NCI-H226 (cell line): Measurements from ENCODE around the gene CCDC24.

ENCODE experiments used
- DNase-seq: peaks from one replicate; pipeline ENCODE4 v3.0.0-alpha.2; 2015

The CCDC24 gene

DNA sequence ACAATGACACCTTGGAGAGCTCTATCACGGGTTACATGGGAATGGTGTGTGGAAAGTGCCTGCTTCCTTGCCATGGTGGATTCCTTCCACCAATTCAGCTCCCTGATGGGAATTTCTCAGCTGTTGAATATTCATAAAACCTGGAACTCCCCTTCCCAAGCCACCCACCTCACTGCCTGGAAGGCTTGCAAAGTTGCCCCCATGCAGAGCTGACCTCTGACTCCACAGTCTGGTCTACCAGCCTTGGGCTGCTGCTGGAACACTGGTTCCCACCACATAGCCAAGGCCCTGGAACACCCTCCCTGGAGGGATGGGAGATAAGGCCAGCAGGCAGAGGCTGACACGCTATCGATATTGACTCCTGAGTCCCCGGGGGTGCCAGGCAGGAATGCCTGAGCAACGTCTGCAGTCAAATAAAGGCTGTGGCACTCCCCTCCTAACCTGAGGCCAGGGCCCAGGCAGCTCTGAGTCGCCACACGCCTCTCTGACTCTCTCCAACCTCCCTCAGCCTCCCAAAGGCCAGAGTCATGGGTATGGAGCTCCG is 8.8 kb downstream of the CCDC24 start:
- peak; percentile 97 for DNase-seq

DNA sequence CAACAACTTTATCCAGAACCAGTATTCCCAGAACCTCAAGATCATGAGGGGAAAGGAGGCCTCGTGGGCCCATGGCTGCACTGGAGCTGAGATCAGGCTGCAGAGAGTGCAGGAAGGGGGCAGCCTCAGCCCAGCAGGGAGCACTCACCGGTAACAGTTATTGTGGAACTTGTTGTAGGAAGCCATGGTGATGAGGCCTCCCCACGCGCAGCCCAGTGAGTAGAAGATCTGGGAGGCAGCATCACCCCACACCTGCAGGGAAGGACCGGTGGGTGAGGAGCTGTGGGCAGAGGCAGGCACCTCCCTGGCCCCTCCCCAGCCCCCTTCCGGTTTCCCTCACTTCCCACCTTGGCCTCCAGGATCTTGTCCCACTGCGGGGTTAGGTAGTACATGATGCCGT is 10.8 kb downstream of the CCDC24 start:
- no peak for DNase-seq

DNA sequence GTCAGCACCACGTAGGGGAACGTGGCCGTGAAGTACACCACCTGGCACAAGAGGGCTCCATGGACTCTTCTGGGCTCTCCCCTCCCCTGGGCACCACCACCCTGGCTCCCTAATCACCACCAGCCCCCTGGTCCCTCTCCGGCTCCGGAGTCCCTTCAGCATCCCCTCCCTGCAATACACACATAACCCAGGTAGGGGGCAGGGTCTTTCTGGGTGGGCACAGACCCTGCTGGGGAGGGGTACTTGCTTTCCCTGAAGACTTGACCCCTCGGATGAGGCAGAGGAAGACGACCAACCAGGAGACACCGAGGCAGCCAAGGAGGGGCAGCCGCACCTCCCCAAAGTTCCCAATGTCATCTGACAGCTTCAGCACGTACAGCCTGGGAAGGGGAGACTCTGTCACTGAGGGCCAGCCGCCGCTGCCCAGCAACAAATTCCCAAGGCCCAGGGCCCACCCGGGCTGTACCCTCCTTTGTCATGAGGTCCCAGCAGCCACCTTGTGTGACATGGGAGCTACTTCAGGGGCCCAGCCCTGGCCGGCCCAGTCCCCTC is 11.3 kb downstream of the CCDC24 start:
- no peak for DNase-seq

DNA sequence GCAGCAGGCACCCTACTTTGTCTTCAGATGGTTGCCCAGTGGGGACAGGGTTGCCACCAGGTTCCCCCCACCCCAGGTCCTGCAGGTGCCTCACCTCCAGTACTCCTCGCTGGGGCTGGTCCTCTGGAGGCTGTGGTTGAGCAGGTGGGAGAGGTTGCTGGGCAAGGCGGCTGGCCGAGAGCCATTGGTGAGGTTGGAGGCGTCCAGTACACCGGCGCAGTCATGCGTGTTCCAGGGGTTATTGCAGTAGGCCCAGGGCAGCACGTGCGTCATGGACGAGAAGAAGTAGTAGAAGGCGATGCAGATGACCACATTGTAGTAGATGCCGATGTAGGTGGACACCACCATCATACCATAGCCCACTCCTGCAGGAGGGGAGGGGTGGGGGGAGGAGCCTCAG is 16.9 kb downstream of the CCDC24 start:
- no peak for DNase-seq

DNA sequence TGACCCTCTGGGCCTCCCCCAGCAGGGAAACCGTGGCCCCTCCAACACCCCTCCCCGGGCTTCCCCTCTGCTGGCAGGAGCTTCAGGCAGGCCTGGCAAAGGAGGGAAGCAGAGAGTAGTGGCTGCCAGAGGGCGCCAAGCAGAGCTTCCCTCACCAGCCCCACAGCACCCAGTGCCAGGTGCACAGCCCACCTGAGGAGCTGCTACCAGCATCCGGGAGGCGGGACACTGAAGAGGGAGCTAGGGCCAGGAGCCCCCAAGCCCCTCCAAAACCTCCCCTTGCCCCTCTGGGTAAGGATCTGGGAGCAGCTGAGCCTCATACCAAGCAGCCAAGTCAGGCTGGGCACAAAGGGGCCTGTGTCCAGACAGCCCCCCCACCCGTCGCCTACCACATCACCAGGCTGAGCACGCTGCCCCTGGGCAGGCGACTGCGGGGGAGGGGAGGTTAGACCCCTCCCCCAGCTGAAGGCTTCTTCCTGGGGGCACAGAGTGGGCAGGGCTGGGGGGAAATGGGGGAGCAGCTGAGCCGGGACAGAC is 19.6 kb downstream of the CCDC24 start:
- no peak for DNase-seq

DNA sequence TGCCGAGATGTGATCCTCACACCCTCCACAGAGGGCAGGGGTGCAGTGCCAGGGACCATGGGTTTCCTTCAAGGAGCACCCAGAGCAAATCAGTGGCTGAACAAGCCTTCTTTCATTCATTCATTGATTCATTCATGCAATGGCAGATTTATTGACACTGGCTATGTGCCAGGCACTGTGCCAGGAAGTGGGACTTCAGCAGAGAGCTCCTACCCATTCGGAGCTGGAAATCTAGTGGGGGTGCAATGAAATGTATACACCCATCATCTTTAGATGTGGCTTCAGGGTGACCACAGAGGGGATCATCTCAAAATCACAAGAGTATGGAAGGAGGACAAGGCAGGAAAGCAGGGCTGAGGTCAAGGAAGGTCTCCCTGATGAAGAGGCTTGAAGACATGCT is 21.0 kb downstream of the CCDC24 start:
- DNase-seq: no peak

DNA sequence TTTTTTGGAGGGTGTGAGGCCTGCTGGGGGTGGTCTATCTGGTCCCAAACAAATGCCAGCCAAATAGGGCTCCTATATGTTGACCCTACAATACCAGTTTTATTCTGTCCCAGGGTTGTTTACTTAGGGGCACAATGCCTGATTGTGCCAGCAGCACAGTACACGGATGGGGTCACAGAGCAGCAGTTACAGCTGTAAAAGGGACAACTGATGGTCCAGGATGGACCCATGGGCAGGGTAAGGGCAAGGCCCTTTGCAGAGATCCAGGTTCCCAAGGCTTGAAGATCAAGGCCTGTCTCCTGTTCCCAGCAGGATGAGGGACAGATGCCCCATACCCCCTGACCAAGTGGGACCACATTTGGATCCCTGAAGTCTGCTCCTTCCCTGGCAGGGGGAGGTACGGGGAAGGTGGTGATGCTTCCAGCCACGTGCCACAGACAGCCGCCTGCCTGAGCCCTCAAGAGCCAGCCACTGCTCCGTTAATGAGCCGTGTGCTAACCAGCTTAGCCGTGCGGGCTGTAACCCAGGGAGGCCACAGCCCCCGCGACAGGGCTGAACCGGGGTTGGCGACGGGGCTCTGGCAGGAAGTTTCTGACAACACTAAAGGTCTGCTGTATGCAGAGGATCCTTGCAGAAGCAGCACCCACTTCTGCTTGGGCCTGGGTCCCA is 21.7 kb downstream of the CCDC24 start:
- no peak for DNase-seq

DNA sequence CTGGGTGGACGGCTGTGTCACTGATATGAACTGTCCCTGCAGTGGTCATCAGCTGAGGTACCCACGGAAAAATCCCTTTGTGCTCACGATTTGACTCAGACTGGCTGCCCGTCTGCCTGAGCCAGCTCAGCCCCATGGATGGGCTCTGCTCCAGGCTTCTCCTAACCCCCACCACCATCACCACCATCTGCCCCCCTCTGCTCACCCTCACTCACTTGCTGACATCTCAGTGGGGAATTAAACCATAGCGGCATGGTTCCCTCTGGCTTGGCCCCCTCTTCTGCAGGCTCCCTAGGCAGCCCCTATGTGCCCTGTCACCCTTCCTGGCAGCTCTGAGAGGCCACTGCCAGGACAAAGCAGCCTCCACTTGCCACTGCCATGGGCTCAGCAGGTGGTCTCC is 22.6 kb downstream of the CCDC24 start:
- no peak for DNase-seq

DNA sequence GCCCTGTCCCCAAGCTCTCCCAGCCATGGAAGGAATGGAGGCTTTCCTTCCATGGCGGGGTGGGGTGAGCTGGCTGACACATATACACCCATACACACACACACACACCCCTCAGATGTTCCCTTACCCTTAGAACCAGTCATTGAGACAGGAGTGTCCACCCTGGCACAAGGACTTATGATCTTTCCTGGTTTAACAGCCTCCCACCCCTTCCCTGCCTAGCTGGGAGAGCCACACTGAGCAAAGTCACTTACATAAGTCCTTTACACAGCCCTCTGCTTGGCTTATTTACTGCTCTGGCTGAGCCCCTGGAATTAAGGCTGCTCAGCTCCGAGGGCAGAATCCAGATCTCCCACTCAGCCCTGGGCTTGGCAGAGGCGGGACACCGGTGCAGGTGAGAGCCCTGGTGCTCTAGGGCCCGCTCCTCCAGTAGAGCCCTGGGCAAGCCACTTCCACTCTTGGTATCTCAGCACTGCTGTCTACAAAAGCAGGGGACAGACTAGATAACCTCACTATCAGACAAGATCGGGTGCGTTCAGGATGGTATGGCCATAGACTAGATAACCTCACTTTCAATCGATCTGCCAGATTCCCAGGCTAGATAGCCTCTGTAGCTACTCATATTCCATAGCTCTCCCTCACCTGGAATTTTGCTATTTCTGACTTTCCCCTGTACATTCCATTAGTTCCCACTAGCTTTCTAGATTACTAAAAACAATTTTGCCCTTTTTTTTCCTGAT is 23.1 kb downstream of the CCDC24 start:
- no peak for DNase-seq

DNA sequence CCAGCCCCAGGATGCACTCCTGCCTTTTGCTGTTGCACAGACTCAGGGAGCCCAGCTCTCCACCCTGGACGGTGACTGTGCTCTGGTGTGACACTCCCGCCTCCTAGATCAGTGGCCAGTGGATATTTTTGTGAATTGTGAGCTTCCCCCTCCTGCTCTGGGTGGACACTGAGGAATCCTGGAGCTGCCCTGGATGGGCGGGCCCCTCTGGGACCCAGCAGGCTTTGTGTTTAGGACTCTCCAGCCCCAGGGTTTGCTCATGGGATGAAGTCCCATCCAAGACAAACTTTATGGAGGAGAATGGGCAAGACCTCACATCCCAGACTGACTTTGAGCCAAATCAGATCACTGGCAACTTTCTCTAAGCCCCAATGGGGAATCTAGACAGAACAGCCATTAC is 23.8 kb downstream of the CCDC24 start:
- no peak for DNase-seq

DNA sequence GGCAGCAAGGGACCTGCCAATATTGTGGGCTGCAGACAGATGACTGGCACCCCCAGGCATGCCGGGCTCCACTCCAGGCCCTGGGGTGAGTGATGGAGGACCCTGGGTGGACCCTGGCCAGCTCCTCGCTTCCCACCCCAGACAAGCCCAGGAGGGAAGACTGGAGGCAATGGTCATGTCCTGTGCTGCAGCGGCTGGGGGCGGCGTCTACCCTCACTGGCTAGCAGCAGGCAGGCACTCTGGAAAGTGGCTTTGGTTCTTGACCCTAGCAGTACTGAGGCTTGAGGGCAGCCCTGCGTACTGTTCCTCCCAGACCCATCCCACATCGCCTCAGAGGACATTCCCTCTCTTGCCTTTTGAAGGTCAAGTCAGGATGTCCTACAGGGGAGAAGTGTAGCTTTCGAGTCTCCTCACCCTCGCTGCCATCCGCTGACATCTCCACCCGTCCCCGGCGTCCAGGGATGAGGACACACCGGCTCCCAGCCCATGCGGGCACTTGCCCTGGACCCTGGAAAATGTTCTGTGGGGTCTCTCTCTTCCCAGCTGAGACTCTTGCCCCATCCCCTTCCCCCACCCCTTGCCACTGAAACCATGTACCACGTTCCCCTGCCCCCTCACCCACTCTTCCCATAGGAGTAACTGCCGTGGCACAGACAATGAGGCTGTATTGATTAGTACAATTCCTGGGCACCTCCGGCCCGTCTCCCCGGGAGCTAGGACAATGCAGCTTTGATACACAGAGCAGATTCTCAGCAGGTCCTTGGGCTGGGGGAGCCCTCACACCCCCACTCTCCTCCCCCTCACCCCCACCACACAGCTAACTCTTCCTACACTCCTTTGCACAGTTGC is 24.9 kb downstream of the CCDC24 start:
- DNase-seq: no peak

DNA sequence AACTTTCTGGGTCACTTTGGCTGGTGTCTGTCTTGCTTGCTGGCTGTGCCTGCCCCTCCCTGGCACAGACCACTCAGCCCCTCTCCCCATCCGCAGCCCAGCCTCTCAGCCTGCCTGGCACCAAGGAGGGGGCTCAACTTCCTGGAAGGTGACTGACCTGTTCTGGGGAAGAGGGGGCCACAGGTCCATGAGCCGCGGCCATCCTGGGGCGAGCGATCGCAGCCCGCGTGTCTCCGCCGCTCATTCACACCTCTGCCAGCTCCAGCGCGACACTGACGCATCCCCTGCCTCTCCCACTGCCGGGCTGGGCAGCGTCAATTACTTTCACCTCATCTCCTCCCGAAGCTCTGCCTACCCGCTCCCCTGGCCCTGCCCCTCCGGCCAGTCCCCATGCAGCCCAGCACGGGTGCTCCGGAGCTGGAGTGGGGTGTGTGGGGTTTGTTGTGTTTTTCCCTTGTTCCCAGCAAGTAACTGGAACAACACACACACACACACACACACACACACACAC is 25.5 kb downstream of the CCDC24 start:
- no peak for DNase-seq

DNA sequence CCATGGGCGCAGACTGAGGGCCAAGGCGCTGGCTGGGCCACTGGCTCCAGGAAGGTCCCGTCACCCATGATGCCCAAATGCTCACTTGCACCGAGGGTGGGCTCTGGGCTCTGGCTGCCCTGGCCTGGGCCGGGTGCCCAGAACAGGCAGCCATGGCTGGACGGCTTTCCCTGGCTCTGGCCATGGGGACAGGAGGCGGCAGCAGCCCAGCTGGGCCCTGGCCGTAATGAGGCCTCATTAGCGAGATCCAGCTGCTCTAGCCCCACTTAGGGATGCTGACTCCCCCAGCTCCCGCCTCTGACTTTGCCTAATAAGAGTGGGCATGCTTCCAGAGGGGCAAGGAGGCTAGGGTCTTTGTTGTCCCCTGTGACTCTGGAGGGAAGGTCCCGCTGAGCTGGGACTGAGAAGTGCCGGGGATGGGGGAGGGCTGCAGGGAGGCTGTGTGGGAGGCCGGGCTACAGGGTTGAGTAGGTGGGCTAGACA is 28.1 kb downstream of the CCDC24 start:
- DNase-seq: no peak

DNA sequence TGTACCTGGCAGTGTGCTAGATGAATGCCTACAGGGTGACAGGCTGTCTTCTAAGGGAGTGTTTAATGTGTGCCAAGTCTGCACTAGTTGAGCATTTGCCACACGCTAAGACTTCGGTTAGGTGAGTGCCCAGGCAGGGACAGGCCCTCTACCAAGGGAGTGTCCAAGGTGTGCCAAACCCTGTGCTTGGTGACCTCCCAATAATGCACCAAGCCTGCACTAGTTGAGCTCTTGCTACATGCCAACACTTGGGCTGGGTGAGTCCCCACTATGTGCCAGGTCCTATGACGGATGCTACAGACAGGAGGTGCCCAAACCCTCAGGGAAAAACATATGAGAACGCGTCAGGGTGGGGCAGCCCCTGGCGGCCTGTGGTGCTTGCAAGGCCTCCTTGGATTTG is 29.1 kb downstream of the CCDC24 start:
- no peak for DNase-seq

DNA sequence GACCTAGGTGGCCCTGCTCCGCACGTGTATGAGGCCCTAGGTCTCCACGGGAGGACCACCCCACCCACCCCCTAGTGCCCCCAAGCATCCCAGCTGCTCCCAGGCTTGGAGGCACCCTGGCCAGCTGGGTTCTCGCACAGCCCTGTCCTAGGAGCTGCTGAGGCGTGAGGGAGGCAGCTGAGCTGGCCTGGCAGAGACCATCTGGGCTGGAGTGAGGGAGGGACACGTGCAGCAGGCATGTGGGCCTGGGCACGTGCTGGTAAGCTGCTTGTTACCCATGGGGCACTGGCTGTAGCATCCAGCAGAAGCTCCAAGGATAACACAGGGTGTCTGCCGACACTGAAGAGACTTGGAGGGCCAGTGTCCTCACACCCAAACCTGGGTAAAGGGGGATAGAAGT is 29.8 kb downstream of the CCDC24 start:
- no peak for DNase-seq

DNA sequence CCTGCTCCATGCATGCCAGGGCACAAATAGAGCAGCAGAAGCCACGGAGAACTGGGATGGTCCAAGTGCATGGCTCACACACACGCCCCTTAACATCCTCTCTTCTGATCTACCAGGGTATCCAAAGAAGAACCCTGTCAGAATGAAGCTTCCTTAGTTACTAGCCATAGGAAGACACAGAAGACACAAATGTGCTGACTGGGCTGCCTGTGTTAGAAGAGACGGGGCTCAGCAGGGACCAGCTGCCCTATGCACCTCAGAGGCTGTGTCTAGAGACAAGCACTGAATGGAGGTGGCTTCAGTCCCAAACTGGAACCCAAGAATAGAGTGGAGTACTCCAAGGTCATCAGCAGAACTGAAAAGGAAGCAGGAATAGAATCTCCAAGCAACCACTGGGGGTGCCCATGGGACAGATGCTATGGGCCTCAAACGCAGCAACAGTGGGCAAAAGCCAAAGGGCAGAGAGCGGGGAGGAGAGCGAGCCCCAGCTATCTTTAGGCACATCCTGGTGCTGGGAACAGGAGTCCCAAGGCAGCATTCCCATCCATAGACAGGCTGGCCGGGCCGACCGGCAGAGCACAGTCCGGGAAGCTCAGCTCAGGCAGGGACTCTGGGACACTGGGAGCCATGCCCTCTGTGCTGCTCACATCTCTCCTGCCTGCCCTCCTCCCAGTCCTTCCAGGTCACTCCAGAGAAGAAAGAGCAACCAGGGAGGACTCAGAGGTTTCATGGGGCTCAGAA is 30.4 kb downstream of the CCDC24 start:
- no peak for DNase-seq

DNA sequence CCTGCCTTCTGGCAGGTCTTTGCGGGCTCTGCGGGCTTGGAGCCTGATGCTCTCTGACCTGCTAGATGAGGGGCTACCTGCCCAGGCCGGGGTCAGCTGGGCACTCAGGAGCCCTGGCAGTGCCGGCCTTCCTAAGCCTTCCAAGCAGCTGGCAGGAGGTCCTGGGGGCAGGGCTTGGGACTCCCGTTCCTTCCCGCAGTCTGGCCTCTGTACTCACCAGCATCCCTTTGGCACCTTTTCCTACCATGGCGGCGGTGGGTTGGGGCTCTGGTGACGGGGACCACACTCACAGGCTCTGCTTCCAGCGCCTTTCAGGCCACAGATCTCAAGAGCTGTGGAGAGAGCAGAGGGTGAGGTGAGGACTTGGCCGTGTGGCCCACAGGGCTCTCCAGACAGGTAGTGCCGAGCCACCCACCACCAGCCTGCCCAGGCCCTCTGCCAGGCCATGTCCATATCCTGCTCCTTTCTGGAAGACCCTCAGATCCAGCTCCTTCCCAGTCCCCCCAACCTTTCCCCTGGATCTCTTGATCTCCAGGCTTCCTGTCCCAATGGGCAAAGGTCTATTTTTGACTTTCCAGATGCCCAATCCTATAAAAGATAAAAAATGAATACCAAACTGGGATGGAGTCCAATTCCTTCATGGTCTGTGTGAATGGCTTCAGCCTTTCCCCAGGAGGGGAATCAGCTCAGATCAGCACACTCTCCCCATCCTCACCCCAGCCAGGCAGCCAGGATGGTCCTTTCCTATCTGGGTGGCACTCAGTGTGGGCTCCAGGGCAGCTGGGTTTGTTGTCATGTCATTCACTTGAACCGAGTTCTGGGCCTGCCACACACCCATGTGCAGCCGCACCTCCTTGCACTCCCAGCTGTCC is 32.9 kb downstream of the CCDC24 start:
- DNase-seq: no peak

DNA sequence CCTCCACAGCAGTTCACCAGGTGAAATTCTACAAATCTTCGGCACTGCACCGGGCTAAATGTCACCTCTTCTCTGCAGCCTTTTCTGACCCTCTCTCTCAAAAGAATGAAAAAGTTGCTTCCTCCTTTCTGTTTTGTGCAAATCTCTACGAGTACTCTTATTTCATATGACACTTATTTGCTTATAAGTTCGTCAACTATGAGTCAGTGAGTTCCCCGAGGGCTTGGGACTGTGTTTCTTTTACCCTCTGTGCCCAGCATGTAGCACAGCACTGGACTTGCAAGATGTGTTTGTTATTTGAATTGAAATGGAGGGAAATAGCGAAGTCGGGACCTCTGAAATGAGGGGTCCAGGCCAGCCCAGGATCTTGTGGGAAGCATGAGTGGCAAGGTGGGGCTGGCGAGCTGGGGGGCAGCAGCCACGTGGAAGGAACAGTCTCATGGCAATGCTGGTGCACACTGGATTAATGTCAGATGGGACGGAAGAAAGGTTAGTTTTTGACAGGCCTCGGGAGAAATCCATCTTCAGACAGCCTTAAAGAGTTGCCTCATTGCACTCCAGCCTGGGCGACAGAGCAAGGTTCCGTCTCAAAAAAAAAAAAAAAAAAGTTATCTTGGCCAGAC is 33.6 kb downstream of the CCDC24 start:
- no peak for DNase-seq

DNA sequence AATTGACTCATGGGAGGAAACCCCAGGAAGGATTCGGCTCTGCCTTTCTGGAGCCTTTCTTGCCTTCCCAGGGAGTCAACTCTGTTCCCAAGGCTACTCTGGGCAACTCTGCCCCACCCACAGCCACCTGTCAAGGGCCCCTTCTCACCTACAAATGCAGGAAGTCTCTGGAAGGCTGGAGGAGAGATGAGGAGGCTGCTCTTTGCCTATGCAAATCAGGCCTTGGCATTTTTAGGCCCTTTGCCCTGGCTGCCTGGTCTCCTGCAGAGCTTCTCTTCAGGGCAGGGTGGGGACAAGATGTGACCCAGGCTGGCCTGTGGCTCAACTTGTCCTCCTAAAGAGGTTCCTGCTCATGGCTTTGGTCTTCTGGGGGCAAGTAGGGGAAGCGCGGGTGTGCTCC is 34.4 kb downstream of the CCDC24 start:
- no peak for DNase-seq

DNA sequence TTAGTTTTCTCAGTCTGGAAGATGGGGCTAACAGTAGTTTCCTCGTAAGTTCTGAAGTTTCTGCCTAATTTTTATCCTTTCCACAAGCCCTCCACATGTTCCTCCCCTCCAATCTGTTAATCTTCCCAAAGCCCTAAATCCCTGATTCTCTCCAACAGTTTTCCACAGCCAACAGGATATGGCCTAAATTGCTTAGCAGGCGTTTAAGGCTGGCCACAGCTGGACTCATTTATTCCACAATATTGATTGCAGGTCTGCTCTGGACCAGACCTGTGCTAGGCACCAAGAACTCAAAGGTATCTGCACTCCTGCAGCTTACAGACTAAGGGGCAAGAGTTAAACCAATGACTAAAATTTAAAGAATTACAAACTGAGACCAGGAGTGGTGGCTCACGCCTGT is 35.9 kb downstream of the CCDC24 start:
- no peak for DNase-seq
